ENCODE data around the gene TPRN.

Gene TPRN

DNA sequence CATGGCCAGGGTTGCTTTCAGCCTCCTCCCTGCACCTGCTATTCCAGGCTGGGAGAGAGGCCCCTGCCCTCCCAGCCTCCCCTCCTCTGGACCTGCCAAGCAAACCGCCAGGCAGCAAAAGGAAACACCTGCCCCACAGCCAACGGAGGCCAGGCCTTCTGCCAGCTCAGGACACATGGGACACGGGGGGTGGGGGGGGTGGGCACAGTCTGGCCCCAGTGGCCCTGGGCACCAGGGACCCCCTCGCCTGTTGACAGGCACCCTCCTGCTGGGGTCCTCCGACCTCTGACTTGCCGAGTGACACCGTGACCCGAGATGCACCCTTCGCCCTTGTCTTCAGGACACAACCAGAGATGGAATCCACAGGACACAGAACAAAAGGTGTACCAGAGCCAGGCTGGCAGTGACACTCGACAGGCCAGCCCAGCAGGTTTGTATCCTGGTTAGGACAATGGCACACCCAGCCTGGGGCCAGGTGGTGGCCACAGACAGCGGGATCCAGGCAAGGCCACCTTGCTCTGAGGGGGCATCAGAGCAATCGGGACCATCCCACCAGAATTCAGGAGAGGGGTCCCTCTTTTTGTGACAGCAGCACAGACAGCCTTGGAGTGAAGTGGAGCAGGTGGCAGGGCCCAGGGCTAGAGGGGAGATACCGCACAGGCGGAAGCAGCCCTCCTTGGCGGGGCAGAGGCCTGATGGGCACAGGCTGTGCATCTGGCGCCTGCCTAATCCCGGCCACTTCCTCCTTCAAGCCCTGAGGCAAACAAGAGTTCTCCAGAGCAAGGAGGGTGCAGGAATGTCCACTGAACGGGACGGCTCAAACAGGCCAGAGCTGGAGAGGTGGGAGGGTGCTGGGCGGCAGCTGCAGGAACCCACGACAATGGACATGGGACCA is 27.4 kb downstream of the TPRN start:
- no peak for DNase-seq (ENCODE audit: low spot score)

DNA sequence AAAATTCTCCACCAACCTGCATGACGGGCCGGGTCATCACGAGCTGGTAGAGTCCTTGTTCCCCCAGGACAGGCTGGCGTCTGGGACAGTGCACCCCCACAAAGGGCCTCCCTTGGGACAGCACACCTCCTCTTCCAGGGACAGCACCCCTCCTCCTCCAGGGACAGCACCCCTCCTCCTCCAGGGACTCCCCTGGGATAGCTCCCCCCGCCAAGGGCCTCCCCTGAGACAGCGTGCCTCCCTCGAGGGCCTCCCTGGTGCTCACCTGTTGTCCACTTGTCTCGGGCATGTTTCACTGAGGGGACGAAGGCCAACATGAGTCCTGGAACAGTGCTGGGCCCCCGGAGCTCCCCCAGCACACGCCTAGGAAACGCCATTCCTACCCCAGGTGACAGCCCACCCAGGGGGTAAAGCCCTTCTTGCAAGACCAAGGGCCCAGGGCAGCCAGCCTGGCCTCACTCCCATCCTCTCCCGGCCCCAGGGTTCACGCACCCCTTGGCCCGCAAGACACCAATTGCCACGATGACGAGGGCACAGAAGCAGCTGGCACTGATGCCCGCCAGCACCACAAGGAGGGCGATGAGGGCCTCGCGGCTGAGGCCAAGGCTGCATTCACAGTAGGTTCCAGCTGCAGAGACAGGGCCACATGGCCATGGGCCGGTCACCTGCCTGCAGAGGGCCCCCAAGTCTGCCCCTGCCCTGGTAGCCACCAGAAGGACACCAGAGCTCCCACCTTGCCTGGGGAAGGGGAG is 29.2 kb downstream of the TPRN start:
- DNase-seq (ENCODE audit: low spot score), result no peak

DNA sequence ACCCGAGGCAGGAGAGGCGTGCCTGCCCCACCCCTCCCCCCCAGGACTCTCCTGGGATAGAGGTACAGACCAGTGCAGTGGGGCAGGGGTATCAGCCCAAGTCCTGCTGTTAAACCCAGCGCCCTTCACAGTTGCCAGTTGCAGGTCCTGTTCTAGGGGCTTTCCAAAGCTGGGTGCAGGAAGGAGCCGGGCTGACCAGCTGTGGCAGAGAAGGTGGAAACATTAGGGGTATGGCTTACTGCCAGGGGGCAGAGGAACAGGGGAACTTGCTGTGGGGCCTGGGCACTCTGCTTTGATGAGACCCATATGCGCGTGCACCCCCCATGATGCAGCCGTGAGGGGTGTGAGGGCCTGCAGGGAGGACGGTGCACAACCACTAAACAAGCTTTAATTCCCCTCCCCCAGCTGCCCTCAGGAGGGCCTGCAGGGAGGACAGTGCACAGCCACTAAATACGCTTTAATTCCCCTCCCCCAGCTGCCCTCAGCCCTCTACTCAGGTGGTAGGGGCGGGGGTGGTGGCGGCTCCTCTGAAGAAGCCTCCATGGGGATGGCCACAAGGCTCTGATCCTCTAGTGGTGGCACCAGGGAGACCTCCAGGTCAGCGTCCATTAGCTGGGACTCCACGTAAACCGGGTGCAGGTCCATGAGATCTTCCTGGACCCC is 29.9 kb downstream of the TPRN start:
- no peak for DNase-seq (ENCODE audit: low spot score)

DNA sequence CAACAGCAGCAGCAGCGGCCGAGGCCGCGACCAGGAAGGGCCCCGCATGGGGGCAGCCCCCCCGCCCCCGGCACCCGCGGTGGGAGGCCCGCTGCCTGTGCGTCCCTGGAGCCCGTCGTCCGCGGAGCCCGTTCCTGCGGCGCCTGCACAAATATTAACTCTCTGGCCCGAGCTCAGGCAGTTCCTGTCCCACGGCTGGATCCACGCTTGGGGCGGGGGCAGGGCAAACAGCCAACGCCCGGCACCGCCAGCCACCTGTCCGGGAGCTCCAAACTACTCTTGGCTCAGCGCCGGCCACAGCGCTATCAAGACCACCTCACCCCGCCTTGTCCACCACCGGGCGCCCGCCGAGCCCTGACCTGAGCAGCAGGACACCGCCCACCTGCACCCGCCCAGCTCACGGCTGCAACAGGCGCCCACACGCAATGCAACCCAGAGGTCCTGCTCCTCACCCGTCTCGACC is 30.6 kb downstream of the TPRN start, which contains the start of gene LRRC26:
Gene LRRC26 (minus strand): TSS at position 156 of the 463 bp plus-strand sequence. CDS start 108 bp downstream, at position 48.
- DNase-seq (ENCODE audit: low spot score), result no peak

DNA sequence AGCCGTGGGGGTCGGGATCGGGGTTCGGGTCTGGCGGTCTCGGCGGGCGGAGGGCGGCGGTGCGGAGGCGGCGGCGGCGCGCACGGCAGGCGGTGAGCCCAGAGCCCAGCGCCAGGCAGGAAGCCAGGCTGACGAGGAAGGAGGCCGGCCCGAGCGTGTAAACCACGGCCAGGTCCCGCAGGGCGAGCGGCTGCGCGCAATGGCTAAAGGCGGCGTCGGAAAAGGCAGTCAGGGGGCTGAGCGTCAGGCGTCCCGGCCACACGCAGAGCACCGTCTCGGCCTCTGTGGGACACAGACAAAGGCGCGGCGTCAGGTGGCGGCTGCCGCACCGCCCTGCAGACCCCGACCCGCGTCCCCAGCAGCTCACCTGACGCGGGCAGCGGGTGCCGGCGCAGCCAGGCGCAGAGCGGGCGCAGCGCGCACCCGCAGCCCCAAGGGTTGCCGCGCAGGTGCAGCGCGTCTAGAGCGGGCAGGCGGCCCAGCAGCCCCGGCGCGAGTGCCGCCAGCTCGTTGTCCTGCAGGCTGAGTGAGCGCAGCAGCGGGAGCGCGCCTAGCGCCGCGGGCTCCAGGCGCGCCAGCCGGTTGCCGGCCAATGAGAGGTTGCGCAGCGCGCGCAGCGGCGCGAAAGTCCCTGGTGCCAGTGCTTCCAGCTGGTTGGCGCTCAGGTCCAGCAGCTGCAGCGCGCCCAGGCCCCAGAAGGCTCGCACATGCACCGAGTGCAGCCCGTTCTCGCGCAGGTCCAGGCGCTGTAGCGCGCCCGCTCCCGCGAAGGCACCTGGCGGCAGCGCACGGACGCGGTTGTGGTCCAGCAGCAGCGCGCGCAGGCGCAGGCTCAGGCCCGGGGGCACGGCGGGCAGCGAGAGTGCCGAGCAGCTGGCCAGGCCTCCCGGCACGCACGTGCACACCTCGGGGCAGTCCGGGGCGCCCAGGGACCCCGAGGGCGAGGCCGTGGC is 31.4 kb downstream of the TPRN start:
- DNase-seq (ENCODE audit: low spot score), result peak; percentile 48

DNA sequence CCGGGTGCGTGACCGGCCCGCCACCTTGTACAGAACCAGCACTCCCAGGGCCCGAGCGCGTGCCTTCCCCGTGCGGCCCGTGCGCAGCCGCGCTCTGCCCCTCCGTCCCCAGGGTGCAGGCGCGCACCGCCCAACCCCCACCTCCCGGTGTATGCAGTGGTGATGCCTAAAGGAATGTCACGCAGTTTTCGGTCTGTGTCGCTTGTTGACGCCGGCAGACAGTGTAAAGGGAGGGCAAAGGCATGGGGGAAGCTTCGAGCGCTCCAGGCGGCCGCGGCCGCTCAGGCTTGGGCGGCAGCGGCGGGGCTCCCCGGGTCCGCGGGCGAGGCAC is 32.0 kb downstream of the TPRN start:
- DNase-seq (ENCODE audit: low spot score), result no peak

DNA sequence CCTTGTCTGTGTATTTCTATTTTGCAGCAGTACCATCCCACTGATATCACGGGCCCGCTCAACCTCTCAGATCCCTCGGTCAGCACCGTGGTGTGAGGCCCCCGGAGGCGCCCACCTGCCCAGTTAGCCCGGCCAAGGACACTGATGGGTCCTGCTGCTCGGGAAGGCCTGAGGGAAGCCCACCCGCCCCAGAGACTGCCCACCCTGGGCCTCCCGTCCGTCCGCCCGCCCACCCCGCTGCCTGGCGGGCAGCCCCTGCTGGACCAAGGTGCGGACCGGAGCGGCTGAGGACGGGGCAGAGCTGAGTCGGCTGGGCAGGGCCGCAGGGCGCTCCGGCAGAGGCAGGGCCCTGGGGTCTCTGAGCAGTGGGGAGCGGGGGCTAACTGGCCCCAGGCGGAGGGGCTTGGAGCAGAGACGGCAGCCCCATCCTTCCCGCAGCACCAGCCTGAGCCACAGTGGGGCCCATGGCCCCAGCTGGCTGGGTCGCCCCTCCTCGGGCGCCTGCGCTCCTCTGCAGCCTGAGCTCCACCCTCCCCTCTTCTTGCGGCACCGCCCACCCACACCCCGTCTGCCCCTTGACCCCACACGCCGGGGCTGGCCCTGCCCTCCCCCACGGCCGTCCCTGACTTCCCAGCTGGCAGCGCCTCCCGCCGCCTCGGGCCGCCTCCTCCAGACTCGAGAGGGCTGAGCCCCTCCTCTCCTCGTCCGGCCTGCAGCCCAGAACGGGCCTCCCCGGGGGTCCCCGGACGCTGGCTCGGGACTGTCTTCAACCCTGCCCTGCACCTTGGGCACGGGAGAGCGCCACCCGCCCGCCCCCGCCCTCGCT is 32.6 kb downstream of the TPRN start:
- DNase-seq (ENCODE audit: low spot score), result no peak

DNA sequence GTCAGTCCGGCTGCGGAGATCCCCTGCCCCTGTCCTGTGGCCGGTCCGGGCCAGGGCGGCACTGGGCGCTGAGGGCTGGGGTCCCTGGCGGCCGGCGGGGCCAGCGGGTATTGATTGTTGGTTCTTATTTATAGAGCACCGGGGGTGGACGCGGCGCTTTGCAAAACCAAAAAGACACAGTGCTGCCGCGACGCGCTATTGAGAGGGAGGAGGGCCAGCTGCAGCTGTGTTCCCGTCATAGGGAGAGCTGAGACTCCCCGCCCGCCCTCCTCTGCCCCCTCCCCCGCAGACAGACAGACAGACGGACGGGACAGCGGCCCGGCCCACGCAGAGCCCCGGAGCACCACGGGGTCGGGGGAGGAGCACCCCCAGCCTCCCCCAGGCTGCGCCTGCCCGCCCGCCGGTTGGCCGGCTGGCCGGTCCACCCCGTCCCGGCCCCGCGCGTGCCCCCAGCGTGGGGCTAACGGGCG is 33.2 kb downstream of the TPRN start:
- no peak for DNase-seq (ENCODE audit: low spot score)

DNA sequence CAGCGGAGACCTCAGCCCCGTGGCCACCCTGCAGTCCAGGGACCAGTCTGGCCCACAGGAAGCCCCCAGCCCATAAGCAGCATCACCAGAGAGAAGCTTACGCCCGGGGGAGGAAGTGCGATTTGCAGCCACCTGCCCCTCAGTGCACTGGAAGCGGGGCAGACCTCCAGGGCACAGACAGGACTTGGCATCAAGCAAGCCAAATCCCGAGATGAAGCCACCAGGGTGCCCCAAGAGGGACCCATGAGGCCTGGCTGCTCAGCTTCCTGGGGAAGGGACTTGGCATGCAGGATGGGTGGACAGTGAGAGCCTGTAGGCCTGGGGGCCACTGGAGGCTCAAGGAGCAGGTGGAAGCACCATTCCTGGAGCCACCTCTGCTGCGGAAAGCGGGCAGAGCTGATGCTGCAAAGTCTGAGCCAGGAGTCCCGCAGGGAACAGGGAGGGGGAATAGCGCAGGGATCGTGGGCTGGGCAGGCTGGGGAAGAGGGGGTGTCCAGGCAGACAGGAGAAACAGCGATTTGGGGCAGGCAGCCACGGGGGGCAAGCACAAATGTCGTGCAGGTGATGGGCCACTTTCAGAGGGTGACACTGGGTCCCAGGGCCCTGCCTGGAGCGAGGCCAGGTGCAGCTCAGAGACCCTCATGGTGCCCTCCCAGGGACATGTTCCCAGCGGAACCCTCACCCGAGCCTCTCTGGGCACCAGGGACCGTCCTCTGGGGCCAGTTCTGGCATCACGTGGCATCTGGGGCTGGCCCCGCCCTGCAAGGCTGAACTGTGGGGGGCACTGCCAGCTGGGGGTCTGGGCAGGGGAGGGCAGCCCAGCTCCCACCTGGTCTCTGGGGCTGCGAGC is 33.9 kb downstream of the TPRN start:
- no peak for DNase-seq (ENCODE audit: low spot score)

DNA sequence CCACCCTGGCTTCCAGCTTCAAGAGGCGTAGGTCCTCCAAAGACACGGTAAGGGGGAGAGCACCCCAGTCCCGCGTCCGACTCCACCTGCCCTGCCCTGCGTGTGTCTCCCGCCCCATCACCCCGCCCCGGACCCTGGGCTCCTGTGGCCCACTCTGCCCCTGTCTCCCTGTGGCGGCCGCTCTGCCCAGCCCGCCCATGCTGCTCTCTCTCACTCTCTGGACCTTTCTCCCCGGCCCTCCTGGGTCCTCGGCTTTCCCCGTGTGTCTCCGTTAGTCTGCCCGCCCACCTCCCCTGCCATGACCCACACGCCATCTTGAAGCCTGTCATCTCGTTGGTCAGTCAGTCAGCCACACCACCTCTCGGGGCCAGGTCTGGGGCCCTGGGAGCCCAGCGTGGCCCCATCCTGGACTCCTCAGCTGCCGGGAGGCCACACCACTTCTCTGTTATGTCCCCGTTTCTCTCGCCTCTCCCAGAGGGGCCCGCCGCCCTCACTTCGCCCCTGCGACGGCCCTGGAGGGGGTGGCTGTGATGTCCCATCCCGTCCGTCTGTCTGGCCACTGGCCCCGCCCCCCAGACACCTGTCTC is 35.2 kb downstream of the TPRN start:
- DNase-seq (ENCODE audit: low spot score), result no peak

DNA sequence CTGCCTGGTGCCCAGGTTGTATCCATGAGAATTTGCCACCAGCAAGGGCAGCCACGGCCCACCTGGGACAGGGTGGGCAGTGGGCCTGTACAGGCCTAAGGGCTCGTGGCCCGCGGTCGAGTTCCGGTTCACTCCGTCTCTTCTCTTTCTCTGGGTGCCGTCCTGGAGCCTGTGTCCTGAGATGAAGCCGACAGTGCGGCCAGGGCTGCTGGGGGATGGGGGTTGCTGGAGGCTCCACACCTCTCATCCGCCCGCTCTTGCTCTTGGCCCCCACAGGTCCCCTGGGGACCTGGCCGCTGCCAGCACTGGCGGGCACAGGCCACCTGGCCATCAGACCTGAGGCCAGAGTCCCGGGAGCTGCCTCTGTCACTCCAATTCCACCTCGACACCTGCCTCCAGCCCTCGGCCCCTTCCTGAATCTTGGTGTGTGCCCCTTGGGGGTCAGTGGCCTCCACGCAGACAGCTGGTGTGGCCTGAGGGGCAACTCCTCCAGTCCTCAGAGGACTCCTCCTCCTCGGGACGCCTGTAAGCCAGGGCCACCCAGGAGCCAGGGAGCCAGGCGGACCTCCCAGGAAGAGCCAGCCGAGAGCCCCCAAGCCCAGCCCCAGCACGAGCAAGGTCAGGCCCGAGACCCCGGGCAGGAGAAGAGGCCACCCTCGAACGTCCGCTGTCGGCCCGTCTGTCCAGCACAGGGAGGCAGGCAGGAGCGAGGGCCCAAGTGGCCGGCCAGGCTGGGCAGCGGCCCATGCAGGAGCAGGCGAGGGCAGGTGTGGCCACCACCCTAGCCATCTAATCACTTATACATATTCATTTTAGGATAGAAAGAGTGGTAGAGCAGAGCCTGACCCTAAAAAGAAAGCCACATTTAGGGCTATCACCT is 35.9 kb downstream of the TPRN start:
- no peak for DNase-seq (ENCODE audit: low spot score)

DNA sequence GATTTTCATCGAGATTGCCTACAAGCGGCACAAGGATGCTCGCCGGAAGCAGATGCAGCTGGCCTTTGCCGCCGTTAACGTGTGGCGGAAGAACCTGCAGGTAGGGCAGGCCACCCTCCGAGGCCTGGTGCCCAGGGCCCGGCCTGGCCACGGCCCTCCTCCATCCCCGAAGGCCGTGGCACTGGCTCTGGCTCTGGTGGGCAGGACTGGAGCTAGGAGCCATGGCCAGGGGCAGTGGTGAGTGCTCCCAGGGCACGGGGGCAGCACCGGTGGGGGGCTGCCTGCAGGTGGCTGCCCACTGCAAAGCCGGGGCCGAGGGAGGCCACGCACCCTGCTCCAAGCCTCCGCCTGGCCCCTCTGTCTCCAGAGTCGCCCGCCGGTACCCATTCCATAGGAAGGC is 36.7 kb downstream of the TPRN start:
- DNase-seq (ENCODE audit: low spot score), result no peak

DNA sequence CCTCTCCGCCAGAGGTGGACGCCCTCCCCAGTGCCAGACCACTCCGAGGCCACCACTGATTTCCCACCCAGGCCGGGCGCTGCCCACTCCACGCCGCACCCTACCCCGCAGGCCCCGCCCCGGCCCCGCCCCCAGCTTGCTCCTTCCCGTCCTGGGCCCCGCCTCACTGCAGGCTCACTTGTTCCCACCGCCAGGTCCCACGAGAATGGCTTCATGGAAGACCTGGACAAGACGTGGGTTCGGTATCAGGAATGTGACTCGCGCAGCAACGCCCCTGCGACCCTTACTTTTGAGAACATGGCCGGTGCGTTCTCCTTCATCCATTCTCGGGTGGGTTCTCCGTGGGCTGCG is 37.2 kb downstream of the TPRN start:
- no peak for DNase-seq (ENCODE audit: low spot score)

DNA sequence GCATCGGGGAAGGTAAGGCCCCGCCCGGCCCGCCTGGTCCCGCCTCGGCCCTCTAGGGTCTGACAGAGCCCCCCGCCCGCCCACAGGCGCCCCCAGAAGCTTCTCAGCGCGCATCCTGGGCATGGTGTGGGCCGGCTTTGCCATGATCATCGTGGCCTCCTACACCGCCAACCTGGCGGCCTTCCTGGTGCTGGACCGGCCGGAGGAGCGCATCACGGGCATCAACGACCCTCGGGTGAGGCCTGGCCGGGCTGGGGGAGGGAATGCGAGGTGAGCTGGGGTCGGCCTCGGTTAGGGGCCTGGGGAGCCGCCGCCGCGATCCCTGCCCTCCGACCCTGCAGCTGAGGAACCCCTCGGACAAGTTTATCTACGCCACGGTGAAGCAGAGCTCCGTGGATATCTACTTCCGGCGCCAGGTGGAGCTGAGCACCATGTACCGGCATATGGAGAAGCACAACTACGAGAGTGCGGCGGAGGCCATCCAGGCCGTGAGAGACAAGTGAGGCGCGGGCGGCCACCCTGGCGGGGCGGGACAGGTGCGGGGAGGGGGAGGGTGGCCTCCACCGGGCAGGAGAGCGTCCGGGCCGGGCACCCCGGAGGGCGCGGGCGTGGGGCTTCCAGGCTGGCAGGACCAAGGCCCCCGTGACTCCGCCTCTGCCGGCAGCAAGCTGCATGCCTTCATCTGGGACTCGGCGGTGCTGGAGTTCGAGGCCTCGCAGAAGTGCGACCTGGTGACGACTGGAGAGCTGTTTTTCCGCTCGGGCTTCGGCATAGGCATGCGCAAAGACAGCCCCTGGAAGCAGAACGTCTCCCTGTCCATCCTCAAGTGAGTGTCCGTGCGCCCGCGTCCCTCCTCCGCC is 37.8 kb downstream of the TPRN start:
- DNase-seq (ENCODE audit: low spot score), result no peak

DNA sequence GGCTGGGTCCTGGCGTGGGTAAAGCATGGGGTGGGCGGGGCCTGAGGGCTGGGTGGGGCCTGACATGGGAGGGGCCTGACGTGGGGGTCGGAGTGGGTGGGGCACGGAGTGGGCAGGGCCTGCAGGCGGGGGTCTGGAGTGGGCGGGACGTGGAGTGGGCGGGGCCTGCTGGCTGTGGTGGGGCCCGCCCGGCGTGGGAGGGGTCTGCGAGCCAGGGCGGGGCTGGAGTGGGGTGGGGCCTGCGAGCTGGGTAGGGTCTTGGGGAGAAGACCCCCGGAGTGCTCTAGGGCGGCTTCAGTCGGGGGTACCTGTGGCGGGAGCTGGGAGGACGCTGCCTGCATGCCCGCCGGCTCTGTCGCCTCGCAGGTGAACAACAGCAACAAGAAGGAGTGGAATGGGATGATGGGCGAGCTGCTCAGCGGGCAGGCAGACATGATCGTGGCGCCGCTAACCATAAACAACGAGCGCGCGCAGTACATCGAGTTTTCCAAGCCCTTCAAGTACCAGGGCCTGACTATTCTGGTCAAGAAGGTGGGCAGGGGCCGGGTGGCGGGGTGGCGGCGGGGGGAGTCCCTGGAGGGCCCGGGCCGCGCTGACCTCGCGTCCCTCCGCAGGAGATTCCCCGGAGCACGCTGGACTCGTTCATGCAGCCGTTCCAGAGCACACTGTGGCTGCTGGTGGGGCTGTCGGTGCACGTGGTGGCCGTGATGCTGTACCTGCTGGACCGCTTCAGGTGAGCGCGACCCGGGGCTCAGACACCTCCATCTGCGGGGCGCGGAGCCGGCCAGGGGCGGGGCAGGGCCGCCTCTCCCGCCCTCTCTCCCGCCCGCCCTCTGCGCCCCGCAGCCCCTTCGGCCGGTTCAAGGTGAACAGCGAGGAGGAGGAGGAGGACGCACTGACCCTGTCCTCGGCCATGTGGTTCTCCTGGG is 38.7 kb downstream of the TPRN start:
- DNase-seq (ENCODE audit: low spot score), result peak; percentile 59

Measured in germinal center (tissue), 1 donor.